ENCODE data around the gene CROCC2. TPM values are rescaled to one million over a fixed set of nuclear protein-coding genes. Genes with fewer than 3 reads are reported as not detected.
A peak's percentile ranks its signal among the peaks of the same experiment; 100 is the strongest.

Gene CROCC2
- polyA plus RNA-seq, 1 donor, result 0.09 TPM

GRCh38 chr2:240988571-240989271 lies 82.6 kb downstream of the CROCC2 start:
- H3K27ac ChIP-seq (ENCODE audit: low read length), result no peak overlapping the region
- DNase-seq, result no peak
- no peaks in the 10 kb centered on the region for H3K36me3 ChIP-seq (ENCODE audit: control insufficient read depth, insufficient read depth, low read length)
- no CpG with 5 or more reads among the region's 6 CpGs for WGBS (ENCODE audit: insufficient coverage, low lambda C conversion rate)
- H3K4me1 ChIP-seq (ENCODE audit: control insufficient read depth, insufficient read depth, low read length), result peaks cover 11% of the 10 kb centered on the region
- peaks cover 14% of the 10 kb centered on the region for H3K9me3 ChIP-seq (ENCODE audit: control insufficient read depth, low read depth, low read length)
- H3K27me3 ChIP-seq (ENCODE audit: control insufficient read depth, insufficient read depth, low read length), result peaks cover 7% of the 10 kb centered on the region
- no peak overlapping the region for H3K4me3 ChIP-seq (ENCODE audit: low read length)

GRCh38 chr2:240989451-240990265 lies 83.5 kb downstream of the CROCC2 start:
- H3K27ac ChIP-seq (ENCODE audit: low read length), result no peak overlapping the region
- WGBS (ENCODE audit: insufficient coverage, low lambda C conversion rate), result no CpG with 5 or more reads among the region's 17 CpGs
- H3K4me3 ChIP-seq (ENCODE audit: low read length), result no peak overlapping the region
- H3K9me3 ChIP-seq (ENCODE audit: control insufficient read depth, low read depth, low read length), result peaks cover 14% of the 10 kb centered on the region
- no peak for DNase-seq
- peaks cover 11% of the 10 kb centered on the region for H3K4me1 ChIP-seq (ENCODE audit: control insufficient read depth, insufficient read depth, low read length)
- peaks cover 2% of the 10 kb centered on the region for H3K27me3 ChIP-seq (ENCODE audit: control insufficient read depth, insufficient read depth, low read length)
- H3K36me3 ChIP-seq (ENCODE audit: control insufficient read depth, insufficient read depth, low read length), result no peaks in the 10 kb centered on the region

GRCh38 chr2:240990266-240990529 lies 84.1 kb downstream of the CROCC2 start:
- no peak overlapping the region for H3K4me3 ChIP-seq (ENCODE audit: low read length)

GRCh38 chr2:240990726-240991377 lies 84.7 kb downstream of the CROCC2 start:
- no CpG with 5 or more reads among the region's 13 CpGs for WGBS (ENCODE audit: insufficient coverage, low lambda C conversion rate)
- no peak overlapping the region for H3K27ac ChIP-seq (ENCODE audit: low read length)
- no peak for DNase-seq

More at GRCh38 chr2:240990266-240990529, 84.1 kb downstream of the CROCC2 start:
- peaks cover 14% of the 10 kb centered on the region for H3K9me3 ChIP-seq (ENCODE audit: control insufficient read depth, low read depth, low read length)
- peaks cover 2% of the 10 kb centered on the region for H3K27me3 ChIP-seq (ENCODE audit: control insufficient read depth, insufficient read depth, low read length)
- H3K36me3 ChIP-seq (ENCODE audit: control insufficient read depth, insufficient read depth, low read length), result no peaks in the 10 kb centered on the region
- no CpG with 5 or more reads among the region's 2 CpGs for WGBS (ENCODE audit: insufficient coverage, low lambda C conversion rate)
- DNase-seq, result no peak
- no peak overlapping the region for H3K27ac ChIP-seq (ENCODE audit: low read length)
- H3K4me1 ChIP-seq (ENCODE audit: control insufficient read depth, insufficient read depth, low read length), result peaks cover 11% of the 10 kb centered on the region

GRCh38 chr2:240991378-240992263 lies 85.5 kb downstream of the CROCC2 start:
- H3K4me1 ChIP-seq (ENCODE audit: control insufficient read depth, insufficient read depth, low read length), result peaks cover 11% of the 10 kb centered on the region
- no peaks in the 10 kb centered on the region for H3K36me3 ChIP-seq (ENCODE audit: control insufficient read depth, insufficient read depth, low read length)
- WGBS (ENCODE audit: insufficient coverage, low lambda C conversion rate), result no CpG with 5 or more reads among the region's 33 CpGs
- peaks cover 2% of the 10 kb centered on the region for H3K27me3 ChIP-seq (ENCODE audit: control insufficient read depth, insufficient read depth, low read length)
- H3K9me3 ChIP-seq (ENCODE audit: control insufficient read depth, low read depth, low read length), result peaks cover 14% of the 10 kb centered on the region
- H3K27ac ChIP-seq (ENCODE audit: low read length), result no peak overlapping the region
- no peak overlapping the region for H3K4me3 ChIP-seq (ENCODE audit: low read length)
- peak; percentile 42 to 45 for DNase-seq

More at GRCh38 chr2:240990726-240991377, 84.7 kb downstream of the CROCC2 start:
- Histone ChIP-seq H3K9me3 (ENCODE audit: control insufficient read depth, low read depth, low read length) (peaks cover 14% of the 10 kb centered on the region), H3K4me1 (ENCODE audit: control insufficient read depth, insufficient read depth, low read length) (peaks cover 11% of the 10 kb centered on the region), H3K27me3 (ENCODE audit: control insufficient read depth, insufficient read depth, low read length) (peaks cover 2% of the 10 kb centered on the region), H3K36me3 (ENCODE audit: control insufficient read depth, insufficient read depth, low read length) (no peaks in the 10 kb centered on the region), H3K4me3 (ENCODE audit: low read length) (no peak overlapping the region)

- DNase-seq, result no peak
- Histone ChIP-seq H3K27me3 (ENCODE audit: control insufficient read depth, insufficient read depth, low read length) (peaks cover 8% of the 10 kb centered on the region), H3K27ac (ENCODE audit: low read length) (no peak overlapping the region), H3K36me3 (ENCODE audit: control insufficient read depth, insufficient read depth, low read length) (no peaks in the 10 kb centered on the region), H3K4me1 (ENCODE audit: control insufficient read depth, insufficient read depth, low read length) (peaks cover 3% of the 10 kb centered on the region), H3K9me3 (ENCODE audit: control insufficient read depth, low read depth, low read length) (peaks cover 10% of the 10 kb centered on the region), H3K4me3 (ENCODE audit: low read length) (no peak overlapping the region)
- WGBS (ENCODE audit: insufficient coverage, low lambda C conversion rate), result no CpG with 5 or more reads among the region's 20 CpGs
Measured at GRCh38 chr2:240992572-240993291, 86.6 kb downstream of the CROCC2 start.

- WGBS (ENCODE audit: insufficient coverage, low lambda C conversion rate), result no CpG with 5 or more reads among the region's 19 CpGs
- peaks cover 3% of the 10 kb centered on the region for H3K4me1 ChIP-seq (ENCODE audit: control insufficient read depth, insufficient read depth, low read length)
- H3K27ac ChIP-seq (ENCODE audit: low read length), result no peak overlapping the region
- peaks cover 6% of the 10 kb centered on the region for H3K9me3 ChIP-seq (ENCODE audit: control insufficient read depth, low read depth, low read length)
- H3K36me3 ChIP-seq (ENCODE audit: control insufficient read depth, insufficient read depth, low read length), result no peaks in the 10 kb centered on the region
- H3K27me3 ChIP-seq (ENCODE audit: control insufficient read depth, insufficient read depth, low read length), result peaks cover 15% of the 10 kb centered on the region
- DNase-seq, result no peak
- H3K4me3 ChIP-seq (ENCODE audit: low read length), result no peak overlapping the region
Measured at GRCh38 chr2:240993446-240994170, 87.5 kb downstream of the CROCC2 start.

- Histone ChIP-seq H3K27me3 (ENCODE audit: control insufficient read depth, insufficient read depth, low read length) (peaks cover 17% of the 10 kb centered on the region), H3K4me3 (ENCODE audit: low read length) (no peak overlapping the region), H3K36me3 (ENCODE audit: control insufficient read depth, insufficient read depth, low read length) (no peaks in the 10 kb centered on the region), H3K4me1 (ENCODE audit: control insufficient read depth, insufficient read depth, low read length) (peaks cover 3% of the 10 kb centered on the region), H3K27ac (ENCODE audit: low read length) (no peak overlapping the region), H3K9me3 (ENCODE audit: control insufficient read depth, low read depth, low read length) (peaks cover 7% of the 10 kb centered on the region)
- no CpG with 5 or more reads among the region's 16 CpGs for WGBS (ENCODE audit: insufficient coverage, low lambda C conversion rate)
- no peak for DNase-seq
Measured at GRCh38 chr2:240994171-240994896, 88.2 kb downstream of the CROCC2 start.

Data from large intestine (tissue), 3 donors.